Tibial nerve (tissue), 4 donors: ENCODE data around the gene CMTM8. TPM values are rescaled to one million over a fixed set of nuclear protein-coding genes. Genes with fewer than 3 reads are reported as not detected.

Source experiments
- DNase-seq, 2 donors: peaks; one replicate each; pipeline ENCODE4 v3.0.0-alpha.2; 2019; ENCODE audit warnings: low spot score in 2 of 2
- H3K27ac ChIP-seq, 4 donors: fragments of 200-600 bp; sonication (generic) in 3 of 4; one replicate each; pipeline ENCODE4 v1.5.1; 2017 to 2019; ENCODE audit warnings: mild to moderate bottlenecking in 1 of 4
- H3K27me3 ChIP-seq, 2 donors: fragments of 200-600 bp; sonication (generic) in 1 of 2; one replicate each; pipeline versions ENCODE4 v1.5.1 to v1.6.0; 2017 to 2019
- H3K36me3 ChIP-seq, 3 donors: fragments of 200-600 bp; sonication (generic); one replicate each; pipeline ENCODE4 v1.5.1; 2018 to 2019
- H3K4me1 ChIP-seq, 4 donors: fragments of 200-600 bp; sonication (generic) in 3 of 4; one replicate each; pipeline ENCODE4 v1.5.1; 2017 to 2019
- H3K4me3 ChIP-seq, 4 donors: fragments of 200-600 bp; sonication (generic) in 3 of 4; one replicate each; pipeline ENCODE4 v1.5.1; 2017 to 2019; ENCODE audit warnings: mild to moderate bottlenecking in 1 of 4, moderate library complexity in 1 of 4
- H3K9me3 ChIP-seq, 4 donors: fragments of 200-600 bp; sonication (generic) in 3 of 4; one replicate each; pipeline ENCODE4 v1.5.1; 2017 to 2019
- EP300 ChIP-seq, 2 donors: sonication (generic); formaldehyde crosslinking; IDR thresholded peaks; one replicate each; pipeline ENCODE4 v1.6.1; 2017; ENCODE audit warnings: antibody characterized with exemption in 2 of 2, mild to moderate bottlenecking in 1 of 2
- POLR2A ChIP-seq, 2 donors: fragments of 450-650 bp; IDR thresholded peaks; one replicate each; pipeline ENCODE4 v1.6.1; 2017; ENCODE audit warnings: antibody characterized with exemption in 2 of 2, mild to moderate bottlenecking in 2 of 2, moderate library complexity in 2 of 2
- WGBS, 2 donors: methylation state at CpG; one replicate each; pipeline ENCODE4 v1.1.5; 2018; 5-methylcytosine and 5-hydroxymethylcytosine counted together
- total RNA-seq, 4 donors: library from RNA; depleted of rRNA; stranded (reverse); fragments of >200 nt; gene quantifications; one replicate each; pipeline ENCODE4 v1.1.0, GENCODE V29; 2016
- TF ChIP-seq, protein P1 (sequence below), 5 experiments: fragments of 200-600 bp in 3 of 5; fragments of 450-650 bp in 2 of 5; sonication (generic) in 3 of 5; IDR thresholded peaks; one replicate each; pipeline ENCODE4 v1.5.1; 2016 to 2019; ENCODE audit warnings: antibody characterized with exemption in 5 of 5, mild to moderate bottlenecking in 3 of 5, moderate library complexity in 2 of 5

The CMTM8 gene
- total RNA-seq, 4 donors from 2014 or later = 2.9 to 8.4 (median 7.3) TPM

DNA sequence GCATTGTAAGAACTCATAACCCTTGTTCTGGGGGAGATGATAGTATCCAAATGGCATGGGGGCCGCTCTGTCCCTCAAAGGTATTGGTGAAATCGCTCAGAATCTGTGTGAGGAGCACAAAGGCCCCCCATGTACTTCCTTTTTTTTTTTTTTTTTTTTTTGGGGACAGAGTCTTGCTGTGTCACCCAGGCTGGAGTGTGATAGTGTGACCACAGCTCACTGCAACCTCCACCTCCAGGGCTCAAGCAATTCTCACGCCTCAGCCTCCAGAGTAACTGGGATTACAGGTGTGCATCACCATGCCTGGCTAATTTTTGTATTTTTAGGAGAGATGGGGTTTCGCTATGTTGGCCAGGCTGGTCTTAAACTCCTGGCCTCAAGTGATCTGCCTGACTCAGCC is 37.0 kb downstream of the CMTM8 start:
- 87 to 92% methylated on average over 4 of the region's 4 CpGs for WGBS, 2 donors
- no peak overlapping the region for H3K4me3 ChIP-seq
- no peaks in the 10 kb centered on the region for H3K27me3 ChIP-seq
- no peak for DNase-seq
- no peaks in the 10 kb centered on the region for H3K9me3 ChIP-seq
- TF ChIP-seq, protein P1, sequence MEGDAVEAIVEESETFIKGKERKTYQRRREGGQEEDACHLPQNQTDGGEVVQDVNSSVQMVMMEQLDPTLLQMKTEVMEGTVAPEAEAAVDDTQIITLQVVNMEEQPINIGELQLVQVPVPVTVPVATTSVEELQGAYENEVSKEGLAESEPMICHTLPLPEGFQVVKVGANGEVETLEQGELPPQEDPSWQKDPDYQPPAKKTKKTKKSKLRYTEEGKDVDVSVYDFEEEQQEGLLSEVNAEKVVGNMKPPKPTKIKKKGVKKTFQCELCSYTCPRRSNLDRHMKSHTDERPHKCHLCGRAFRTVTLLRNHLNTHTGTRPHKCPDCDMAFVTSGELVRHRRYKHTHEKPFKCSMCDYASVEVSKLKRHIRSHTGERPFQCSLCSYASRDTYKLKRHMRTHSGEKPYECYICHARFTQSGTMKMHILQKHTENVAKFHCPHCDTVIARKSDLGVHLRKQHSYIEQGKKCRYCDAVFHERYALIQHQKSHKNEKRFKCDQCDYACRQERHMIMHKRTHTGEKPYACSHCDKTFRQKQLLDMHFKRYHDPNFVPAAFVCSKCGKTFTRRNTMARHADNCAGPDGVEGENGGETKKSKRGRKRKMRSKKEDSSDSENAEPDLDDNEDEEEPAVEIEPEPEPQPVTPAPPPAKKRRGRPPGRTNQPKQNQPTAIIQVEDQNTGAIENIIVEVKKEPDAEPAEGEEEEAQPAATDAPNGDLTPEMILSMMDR (IDR thresholded peaks at IDR 0.05) = no peak
- no peak for TF ChIP-seq POLR2A (IDR thresholded peaks at IDR 0.05)
- no peak for TF ChIP-seq EP300 (IDR thresholded peaks at IDR 0.05)
- no peak overlapping the region for H3K27ac ChIP-seq
- H3K36me3 ChIP-seq = no peaks in the 10 kb centered on the region
- H3K4me1 ChIP-seq = no peaks in the 10 kb centered on the region

DNA sequence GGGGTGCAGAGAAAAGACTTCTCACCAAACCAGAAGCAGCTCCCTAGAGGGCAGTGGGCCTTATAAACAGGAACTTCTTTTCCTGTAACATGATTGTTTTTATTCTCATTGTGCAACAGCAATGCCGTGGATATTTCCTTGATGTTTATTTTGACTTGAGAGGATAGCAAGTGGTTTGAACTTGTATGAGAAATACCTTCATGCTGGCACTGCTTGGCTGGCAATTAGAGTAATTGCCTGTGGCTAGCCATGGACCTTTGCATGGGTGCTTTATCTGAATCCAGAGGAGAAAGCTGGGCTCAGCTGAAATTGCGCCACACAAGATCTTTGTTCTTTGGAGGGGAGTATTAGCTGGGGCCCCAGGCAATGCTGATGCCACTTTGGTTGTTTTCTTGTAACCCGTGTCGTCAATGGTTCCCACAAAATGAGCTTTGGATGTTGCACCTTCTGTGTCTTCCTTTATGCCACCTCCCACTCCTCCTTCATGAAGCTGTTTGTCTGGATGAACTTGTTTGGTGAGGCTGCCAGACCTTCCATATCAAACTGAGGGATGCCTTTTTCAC is 37.9 kb downstream of the CMTM8 start:
- Histone ChIP-seq H3K27me3 (no peaks in the 10 kb centered on the region), H3K27ac (no peak overlapping the region), H3K4me1 (no peaks in the 10 kb centered on the region), H3K36me3 (no peaks in the 10 kb centered on the region), H3K4me3 (no peak overlapping the region), H3K9me3 (no peaks in the 10 kb centered on the region)
- TF ChIP-seq, protein P1 (IDR thresholded peaks at IDR 0.05) = no peak
- TF ChIP-seq POLR2A (IDR thresholded peaks at IDR 0.05) (no peak), EP300 (IDR thresholded peaks at IDR 0.05) (no peak)
- DNase-seq = no peak
- WGBS, 2 donors = 52 to 54% methylated on average over 4 of the region's 4 CpGs

DNA sequence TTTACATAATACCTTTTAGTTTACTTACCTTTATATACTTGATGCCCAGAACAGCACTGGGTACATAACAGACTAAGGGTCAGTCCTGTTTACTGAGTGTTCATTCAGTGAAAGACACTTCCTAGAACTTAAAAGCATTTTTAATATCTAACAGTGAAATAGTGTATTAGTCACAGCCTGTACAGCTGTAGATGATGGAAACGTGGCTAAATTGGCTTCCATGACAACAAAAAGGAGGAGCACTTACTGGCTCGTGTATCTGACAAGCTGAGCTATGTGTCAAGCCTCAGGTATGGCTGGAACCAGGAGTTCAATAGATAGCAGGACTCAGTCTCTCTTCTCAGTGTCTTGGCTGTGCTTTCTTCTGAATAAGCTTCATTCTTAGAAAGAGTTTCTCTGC is 40.2 kb downstream of the CMTM8 start:
- H3K27ac ChIP-seq = no peak overlapping the region
- 24 to 39% methylated on average over 2 of the region's 2 CpGs for WGBS, 2 donors
- no peak overlapping the region for H3K4me3 ChIP-seq
- TF ChIP-seq EP300 (IDR thresholded peaks at IDR 0.05) (no peak), POLR2A (IDR thresholded peaks at IDR 0.05) (no peak)
- TF ChIP-seq, protein P1 (IDR thresholded peaks at IDR 0.05) = no peak
- H3K4me1 ChIP-seq = no peaks in the 10 kb centered on the region
- no peaks in the 10 kb centered on the region for H3K27me3 ChIP-seq
- DNase-seq = no peak
- no peaks in the 10 kb centered on the region for H3K36me3 ChIP-seq
- H3K9me3 ChIP-seq = no peaks in the 10 kb centered on the region

DNA sequence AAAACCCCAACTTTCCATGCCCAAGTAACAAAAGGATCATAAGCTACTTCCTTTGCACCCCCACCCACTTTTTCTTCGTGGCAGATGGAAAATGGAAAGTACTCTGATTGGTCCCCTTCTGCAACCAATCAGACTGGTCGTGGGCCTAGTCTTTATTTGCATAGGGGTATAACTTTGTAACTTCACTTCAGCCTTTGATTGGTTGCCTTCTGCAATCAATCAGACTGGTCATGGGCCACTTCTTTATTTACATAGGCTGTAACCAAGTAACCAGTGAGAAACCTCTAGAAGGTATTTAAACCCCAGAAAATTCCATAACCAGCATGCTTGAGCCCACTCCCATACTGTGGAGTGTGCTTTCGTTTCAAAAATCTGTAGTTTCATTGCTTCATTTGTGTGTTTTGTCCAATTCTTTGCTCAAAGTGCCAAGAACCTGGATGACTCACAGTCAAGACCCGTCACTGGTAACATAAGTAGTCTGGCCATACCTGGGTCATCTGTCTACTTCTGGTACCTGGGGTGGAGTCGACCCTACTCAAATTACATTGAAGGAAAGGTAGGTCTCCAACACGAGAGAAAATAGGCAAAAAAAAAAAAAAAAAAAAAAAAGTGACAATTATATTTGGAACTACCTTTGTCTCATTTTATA is 41.9 kb downstream of the CMTM8 start:
- Histone ChIP-seq H3K36me3 (no peaks in the 10 kb centered on the region), H3K27ac (no peak overlapping the region), H3K4me3 (no peak overlapping the region), H3K27me3 (no peaks in the 10 kb centered on the region), H3K9me3 (no peaks in the 10 kb centered on the region), H3K4me1 (no peaks in the 10 kb centered on the region)
- 85 to 88% methylated on average over 6 of the region's 6 CpGs for WGBS, 2 donors
- no peak for TF ChIP-seq POLR2A (IDR thresholded peaks at IDR 0.05)
- TF ChIP-seq EP300 (IDR thresholded peaks at IDR 0.05) = no peak
- TF ChIP-seq, protein P1 (IDR thresholded peaks at IDR 0.05) = no peak
- no peak for DNase-seq

DNA sequence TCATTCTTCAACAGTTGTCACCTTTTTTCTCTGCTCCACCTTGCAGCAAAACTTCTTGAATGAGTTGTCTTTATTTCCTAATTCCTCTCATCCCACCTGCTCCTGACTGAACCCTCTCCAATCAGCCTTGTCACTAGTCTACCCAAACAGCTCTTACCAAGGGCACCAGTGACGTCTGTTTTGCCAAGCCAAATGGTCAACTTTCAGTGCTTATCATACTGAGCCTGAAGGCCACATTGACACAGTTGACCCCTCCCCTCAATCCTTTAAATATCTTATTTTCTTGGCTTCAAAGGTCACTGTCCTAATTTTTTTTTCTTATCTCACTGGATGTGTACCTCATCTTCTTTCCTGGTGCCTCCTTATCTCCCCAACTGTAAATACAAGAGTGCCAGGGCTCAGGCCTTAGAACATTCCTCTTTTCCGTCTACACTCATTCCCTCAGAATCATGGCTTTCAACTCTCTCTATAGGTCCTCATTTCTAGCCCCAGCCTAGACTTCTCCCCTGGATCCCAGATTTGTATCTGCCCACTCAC is 43.2 kb downstream of the CMTM8 start:
- 94 to 98% methylated on average over 2 of the region's 2 CpGs for WGBS, 2 donors
- Histone ChIP-seq H3K4me1 (no peaks in the 10 kb centered on the region), H3K27ac (no peak overlapping the region), H3K36me3 (no peaks in the 10 kb centered on the region), H3K9me3 (no peaks in the 10 kb centered on the region), H3K4me3 (no peak overlapping the region), H3K27me3 (no peaks in the 10 kb centered on the region)
- no peak for DNase-seq
- TF ChIP-seq POLR2A (IDR thresholded peaks at IDR 0.05) (no peak), EP300 (IDR thresholded peaks at IDR 0.05) (no peak)
- TF ChIP-seq, protein P1 (IDR thresholded peaks at IDR 0.05) = no peak
